GM19023 (cell line): ENCODE results near the gene CEP126.
"Not testable (repeated sequence)": the region's sequence is repeated elsewhere in the genome, so short reads cannot be mapped to it uniquely, and the experiment has no call there.

Source experiments
- ATAC-seq: cut with Tn5 transposase; IDR thresholded peaks from one replicate; pipeline ENCODE4 v1.9.1; 2021; ENCODE audit warnings: mild to moderate bottlenecking, moderate library complexity; ENCODE audit not compliant: unreplicated experiment

CEP126 gene

GRCh38 chr11:101923554-101923953 lies 8.7 kb downstream of the CEP126 start:
- no peak for ATAC-seq

- no peak for ATAC-seq
These were observed 14.6 kb downstream of the CEP126 start for GRCh38 chr11:101929294-101929915.

GRCh38 chr11:101931692-101932091 lies 16.9 kb downstream of the CEP126 start:
- ATAC-seq, result no peak

DNA sequence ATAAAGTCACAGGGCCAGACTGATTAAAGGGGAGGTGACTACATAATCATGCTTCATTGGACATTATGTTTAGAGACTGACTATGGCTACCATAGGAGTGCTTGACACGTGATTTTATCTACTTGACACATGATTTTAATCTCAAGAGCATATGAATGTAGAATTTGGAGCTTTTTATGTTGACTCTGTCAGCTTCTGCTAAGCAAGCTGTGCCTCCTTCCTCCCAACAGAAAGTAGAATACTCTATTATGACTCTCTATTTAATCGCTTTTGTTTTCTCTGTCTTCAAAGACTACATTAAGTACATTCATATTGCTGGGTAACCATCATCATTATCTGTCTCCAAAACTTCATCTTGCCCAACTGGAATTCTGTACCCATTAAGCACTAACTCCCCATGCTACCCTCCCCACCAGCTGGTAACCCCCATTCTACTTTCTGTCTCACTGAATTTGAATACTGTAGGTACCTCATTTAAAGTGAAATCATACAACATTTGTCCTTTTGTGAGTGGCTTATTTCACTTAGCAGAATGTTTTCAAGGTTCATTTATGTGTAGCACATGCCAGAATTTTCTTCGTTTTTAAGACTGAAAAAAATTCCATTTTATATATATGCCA lies 26.2 kb downstream of the CEP126 start:
- no peak for ATAC-seq

- ATAC-seq, result no peak
These were observed 30.1 kb downstream of the CEP126 start for GRCh38 chr11:101944923-101945322.

DNA sequence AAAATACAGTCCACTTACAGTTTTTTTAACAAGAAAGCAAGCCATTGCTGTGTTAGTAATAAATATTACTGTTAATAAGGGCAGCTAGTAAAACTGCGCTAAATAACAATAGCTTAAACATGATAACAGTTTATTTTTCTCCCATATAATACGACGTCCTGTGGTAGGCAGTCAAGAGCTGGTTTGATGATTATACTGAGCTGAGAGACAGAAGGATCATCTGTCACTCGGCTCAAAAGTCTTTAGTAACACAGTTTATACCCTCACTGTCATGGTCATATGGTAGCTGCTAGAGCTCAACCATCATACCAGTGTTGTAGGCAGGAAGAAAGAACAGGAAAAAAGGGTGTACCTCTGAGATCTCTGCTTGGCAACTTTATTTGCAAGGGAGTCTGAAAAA lies 30.6 kb downstream of the CEP126 start:
- ATAC-seq, result no peak

- ATAC-seq, result no peak
These were observed 34.9 kb downstream of the CEP126 start for GRCh38 chr11:101949680-101950220.

GRCh38 chr11:101955278-101955677 lies 40.5 kb downstream of the CEP126 start:
- ATAC-seq, result no peak

GRCh38 chr11:101955701-101956100 lies 40.9 kb downstream of the CEP126 start:
- no peak for ATAC-seq

DNA sequence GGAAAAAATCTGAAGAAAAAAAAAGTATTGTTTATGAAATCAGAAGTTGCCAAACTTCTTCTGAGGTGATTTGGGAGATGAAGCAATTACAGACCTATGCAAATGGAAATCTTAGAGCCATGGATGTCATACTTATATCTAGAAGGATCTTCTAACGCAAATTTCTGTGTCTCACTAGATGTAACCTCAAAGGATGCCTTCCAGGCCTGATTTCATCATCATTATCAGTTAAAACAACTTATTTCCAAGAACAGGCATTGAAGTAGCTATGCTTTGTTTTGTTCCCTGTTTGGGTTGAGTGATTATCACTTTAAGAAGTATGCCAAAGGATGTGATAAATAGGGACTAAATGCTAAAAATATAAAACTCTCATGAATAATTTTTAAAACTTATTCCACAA lies 45.4 kb downstream of the CEP126 start:
- ATAC-seq, result no peak

- ATAC-seq, result not testable (repeated sequence)
These were observed 49.4 kb downstream of the CEP126 start for GRCh38 chr11:101964200-101964599.

DNA sequence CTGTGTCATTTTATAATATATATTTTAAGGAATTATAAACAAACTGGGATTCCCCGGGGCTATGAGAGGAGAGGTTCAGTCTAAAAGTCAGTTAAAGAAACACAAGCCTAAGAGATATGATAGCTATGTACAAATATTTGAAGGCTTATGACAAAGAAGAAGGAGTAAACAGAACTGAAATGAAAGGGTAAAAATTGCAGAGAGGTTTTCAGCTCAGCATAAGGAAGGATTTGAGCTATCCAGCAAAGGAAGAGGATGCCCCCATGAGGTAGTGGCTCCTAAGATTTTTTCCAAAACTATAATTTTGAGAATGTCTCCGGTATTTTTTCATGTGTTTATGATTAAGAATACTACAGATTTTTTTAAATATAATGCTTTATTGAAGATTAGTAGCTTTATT lies 59.4 kb downstream of the CEP126 start:
- ATAC-seq, result no peak

DNA sequence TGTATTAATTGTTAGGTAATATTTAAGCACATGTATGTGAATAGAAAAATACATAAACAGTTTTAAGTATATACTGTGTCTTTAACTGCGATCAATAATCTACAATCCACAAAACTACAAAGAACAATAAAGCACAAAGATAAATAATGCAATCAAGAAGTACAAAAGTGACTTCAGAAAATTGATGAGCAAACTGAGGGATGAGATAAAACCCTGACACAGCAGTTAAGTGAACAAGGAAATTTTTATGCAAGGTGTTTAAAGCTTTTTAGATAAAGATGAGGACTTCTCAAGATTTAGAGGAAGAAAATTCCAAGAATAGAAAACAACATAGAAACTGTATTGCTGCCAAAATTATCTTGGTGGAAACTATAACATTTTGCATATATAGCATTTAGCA lies 60.0 kb downstream of the CEP126 start:
- ATAC-seq, result no peak

- no peak for ATAC-seq
These were observed 60.9 kb downstream of the CEP126 start for GRCh38 chr11:101975734-101976133.

GRCh38 chr11:101987370-101987769 lies 72.6 kb downstream of the CEP126 start:
- ATAC-seq, result no peak

- ATAC-seq, result no peak
These were observed 78.4 kb downstream of the CEP126 start for GRCh38 chr11:101993172-101993571.

DNA sequence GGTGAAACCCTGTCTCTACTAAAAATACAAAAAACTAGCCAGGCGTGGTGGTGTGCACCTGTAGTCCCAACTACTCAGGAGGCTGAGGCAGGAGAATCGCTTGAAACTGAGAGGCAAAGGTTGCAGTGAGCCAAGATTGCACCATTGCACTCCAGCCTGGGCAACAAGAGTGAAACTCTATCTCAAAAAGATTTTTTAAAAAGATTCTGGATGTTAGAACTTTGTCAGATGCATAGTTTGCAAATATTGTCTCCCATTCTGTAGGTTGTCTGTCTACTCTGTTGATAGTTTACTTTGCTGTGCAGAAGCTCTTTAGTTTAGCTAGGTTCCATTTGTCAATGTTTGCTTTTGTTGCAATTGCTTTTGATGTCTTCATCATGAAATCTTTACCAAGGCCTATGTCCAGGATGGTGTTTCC lies 79.3 kb downstream of the CEP126 start:
- not testable (repeated sequence) for ATAC-seq

DNA sequence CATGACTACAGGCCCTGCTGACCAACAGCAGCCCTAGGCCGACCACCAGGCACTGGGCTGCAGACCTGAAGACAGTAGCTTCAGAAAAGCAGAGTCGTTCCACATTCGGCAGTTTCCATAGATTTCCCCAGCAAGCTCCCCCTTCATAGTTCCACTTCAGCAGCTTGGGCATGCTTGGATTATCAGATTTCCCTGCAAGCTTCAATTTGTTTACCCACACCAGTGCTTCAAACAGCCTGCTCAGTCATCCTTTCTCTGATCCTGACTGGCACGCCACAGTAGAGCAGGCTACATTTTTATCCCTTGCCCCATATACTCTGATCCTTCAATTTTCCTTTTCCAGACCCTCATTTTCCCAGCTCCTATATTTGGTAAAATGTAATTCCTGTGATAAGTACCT lies 81.3 kb downstream of the CEP126 start:
- no peak for ATAC-seq

- ATAC-seq, result no peak
These were observed 87.0 kb downstream of the CEP126 start for GRCh38 chr11:102001657-102002338.

- no peak for ATAC-seq
These were observed 89.4 kb downstream of the CEP126 start for GRCh38 chr11:102004220-102004619.

- ATAC-seq, result no peak
These were observed 90.5 kb downstream of the CEP126 start for GRCh38 chr11:102005306-102005705.
